Karpas-422 (cell line): ENCODE results near the gene DDAH2. TPM values are rescaled to one million over a fixed set of nuclear protein-coding genes. Genes with fewer than 3 reads are reported as not detected.

Source experiments
- DNase-seq: peaks from one replicate; pipeline ENCODE4 v3.0.0-alpha.2; 2015
- H2AFZ ChIP-seq: fragments of 200-600 bp; sonication (generic); 2 replicates; pipeline ENCODE4 v1.6.1; 2014; ENCODE audit warnings: antibody characterized with exemption, low read length, mixed read lengths
- H3K27ac ChIP-seq: fragments of 200-600 bp; sonication (generic); 2 replicates; pipeline ENCODE4 v1.5.1; 2014; ENCODE audit warnings: mild to moderate bottlenecking, low read length, moderate library complexity
- H3K27me3 ChIP-seq: fragments of 200-600 bp; sonication (generic); 2 replicates; pipeline ENCODE4 v1.6.1; 2014; ENCODE audit warnings: low read length, mixed read lengths
- H3K36me3 ChIP-seq: fragments of 200-600 bp; sonication (generic); 2 replicates; pipeline ENCODE4 v1.6.1; 2014; ENCODE audit warnings: low read length, mixed read lengths; ENCODE audit not compliant: insufficient read depth
- H3K4me1 ChIP-seq: fragments of 200-600 bp; sonication (generic); 2 replicates; pipeline ENCODE4 v1.6.1; 2014; ENCODE audit warnings: mild to moderate bottlenecking, low read length, mixed read lengths
- H3K4me2 ChIP-seq: fragments of 200-600 bp; sonication (generic); 2 replicates; pipeline ENCODE4 v1.6.1; 2014; ENCODE audit warnings: low read length, low read depth, mild to moderate bottlenecking; ENCODE audit not compliant: poor library complexity, severe bottlenecking
- H3K4me3 ChIP-seq: fragments of 200-600 bp; sonication (generic); 2 replicates; pipeline ENCODE4 v1.5.1; 2014; ENCODE audit warnings: mild to moderate bottlenecking, antibody characterized with exemption, low read length, mixed read lengths
- H3K79me2 ChIP-seq: fragments of 200-600 bp; sonication (generic); 2 replicates; pipeline ENCODE4 v1.6.1; 2014; ENCODE audit warnings: mild to moderate bottlenecking, low read length, mixed read lengths
- H3K9ac ChIP-seq: fragments of 200-600 bp; sonication (generic); 2 replicates; pipeline ENCODE4 v1.6.0; 2014; ENCODE audit warnings: low read length
- H3K9me2 ChIP-seq: fragments of 200-600 bp; sonication (generic), shearing (Covaris generic); replicated peaks from 2 replicates; pipeline ENCODE4 v1.6.0; 2014; ENCODE audit warnings: mild to moderate bottlenecking, low read length, moderate library complexity; ENCODE audit not compliant: insufficient read depth
- H3K9me3 ChIP-seq: fragments of 300-700, 200-600 bp; sonication (generic); 2 replicates; pipeline ENCODE4 v1.6.1; 2014; ENCODE audit warnings: low read length, mixed read lengths
- H4K20me1 ChIP-seq: fragments of 200-600 bp; sonication (generic); 2 replicates; pipeline ENCODE4 v1.6.1; 2014; ENCODE audit warnings: mild to moderate bottlenecking, antibody characterized with exemption, low read length, low read depth; ENCODE audit not compliant: insufficient read depth
- total RNA-seq: library from RNA; depleted of rRNA; stranded (reverse); fragments of >200 nt; shearing (Covaris generic); gene quantifications from 2 replicates; pipeline ENCODE4 v1.2.3, GENCODE V29; 2014; ENCODE audit warnings: low replicate concordance; rRNA removed

Gene DDAH2
- total RNA-seq: 13.3 and 24.0 TPM in 2 replicates

- no peaks in the 10 kb centered on the region for H3K27me3 ChIP-seq
- peaks cover 4% of the 10 kb centered on the region for H3K79me2 ChIP-seq
- H4K20me1 ChIP-seq: no peaks in the 10 kb centered on the region
- H3K36me3 ChIP-seq: peaks cover 25% of the 10 kb centered on the region
- no peaks in the 10 kb centered on the region for H3K9me3 ChIP-seq
- peak within 1 kb of the TSS; percentile 71 for H3K9ac ChIP-seq
- H3K4me2 ChIP-seq: peak within 1 kb of the TSS; percentile 92
- H3K9me2 ChIP-seq: no peaks in the 10 kb centered on the region
- no peak for DNase-seq
- H2AFZ ChIP-seq: peak within 1 kb of the TSS; percentile 25; the same call in 1 of the 2 replicates
- H3K4me3 ChIP-seq: peak within 1 kb of the TSS; percentile 72
- H3K4me1 ChIP-seq: peaks cover 40% of the 10 kb centered on the region
- H3K27ac ChIP-seq: no peak within 1 kb of the TSS
Observed at GRCh38 chr6:31728767-31729514, at the start of gene DDAH2. Gene DDAH2 (minus strand): TSS chr6:31729299. CDS start chr6:31729161, 138 bp downstream.

GRCh38 chr6:31778193-31778592 is 49.1 kb upstream of the DDAH2 start:
- Histone ChIP-seq H3K9ac (no peak overlapping the region), H3K36me3 (peaks cover 9% of the 10 kb centered on the region; the same call in 1 of the 2 replicates)

GRCh38 chr6:31777667-31778050 is 48.6 kb upstream of the DDAH2 start:
- H3K79me2 ChIP-seq: no peaks in the 10 kb centered on the region
- peaks cover 14% of the 10 kb centered on the region for H3K4me1 ChIP-seq
- H3K9me3 ChIP-seq: no peaks in the 10 kb centered on the region
- no peak overlapping the region for H2AFZ ChIP-seq
- no peak for DNase-seq
- no peak overlapping the region for H3K9ac ChIP-seq
- H3K27me3 ChIP-seq: no peaks in the 10 kb centered on the region
- no peak overlapping the region for H3K27ac ChIP-seq
- no peak overlapping the region for H3K4me3 ChIP-seq
- no peaks in the 10 kb centered on the region for H3K9me2 ChIP-seq
- H3K36me3 ChIP-seq: peaks cover 5% of the 10 kb centered on the region; the same call in 1 of the 2 replicates
- H4K20me1 ChIP-seq: no peaks in the 10 kb centered on the region
- H3K4me2 ChIP-seq: no peak overlapping the region

More at GRCh38 chr6:31778193-31778592, 49.1 kb upstream of the DDAH2 start:
- Histone ChIP-seq H2AFZ (no peak overlapping the region), H4K20me1 (no peaks in the 10 kb centered on the region), H3K79me2 (no peaks in the 10 kb centered on the region), H3K27ac (no peak overlapping the region), H3K4me3 (no peak overlapping the region), H3K4me2 (no peak overlapping the region), H3K9me3 (no peaks in the 10 kb centered on the region), H3K4me1 (peaks cover 14% of the 10 kb centered on the region), H3K9me2 (no peaks in the 10 kb centered on the region), H3K27me3 (no peaks in the 10 kb centered on the region)
- no peak for DNase-seq

DNA sequence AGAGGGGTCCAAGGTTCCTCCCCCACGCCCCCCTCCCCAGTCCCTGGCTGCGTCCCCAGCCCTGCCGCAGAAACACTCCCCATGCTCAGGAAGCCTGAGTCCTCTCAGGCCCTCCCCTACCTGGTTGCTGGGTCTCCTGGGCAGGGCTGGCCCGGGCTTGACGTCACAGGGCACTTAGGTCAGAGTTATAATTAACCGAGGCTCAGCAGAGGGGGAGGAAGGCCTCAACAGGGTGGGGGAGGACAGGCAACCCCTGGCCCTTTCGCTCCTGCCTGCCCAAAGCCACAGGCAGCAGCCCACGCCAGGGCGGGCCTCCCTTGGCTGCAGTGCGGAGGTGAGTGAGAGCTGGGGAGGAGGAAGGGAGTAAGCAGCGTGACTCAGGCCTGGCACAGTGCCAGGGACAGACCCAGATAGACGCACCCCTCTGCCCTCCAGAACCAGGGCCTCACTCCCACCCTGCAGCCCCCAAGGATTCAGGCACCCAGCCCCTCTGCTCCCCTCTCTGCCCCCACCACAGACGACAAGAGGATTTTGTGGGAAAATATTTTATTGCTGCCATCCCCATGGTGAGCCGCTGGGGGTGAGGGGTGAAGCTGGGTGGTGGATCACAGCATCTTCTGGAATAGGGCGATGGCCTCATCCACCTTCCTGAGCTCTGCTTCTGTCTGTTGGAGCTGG is 48.0 kb upstream of the DDAH2 start, which contains the start of gene VWA7:
VWA7 (minus strand) TSS at position 340 of the 678 bp plus-strand sequence. CDS start 549 bp downstream, outside the sequence.
- H2AFZ ChIP-seq: no peak within 1 kb of the TSS
- no peaks in the 10 kb centered on the region for H4K20me1 ChIP-seq
- no peak within 1 kb of the TSS for H3K4me2 ChIP-seq
- H3K9me2 ChIP-seq: no peaks in the 10 kb centered on the region
- H3K27me3 ChIP-seq: no peaks in the 10 kb centered on the region
- peaks cover 4% of the 10 kb centered on the region; the same call in 1 of the 2 replicates for H3K36me3 ChIP-seq
- H3K9me3 ChIP-seq: no peaks in the 10 kb centered on the region
- DNase-seq: peak; percentile 76
- H3K27ac ChIP-seq: no peak within 1 kb of the TSS
- H3K9ac ChIP-seq: no peak within 1 kb of the TSS
- H3K4me1 ChIP-seq: peaks cover 14% of the 10 kb centered on the region
- H3K4me3 ChIP-seq: no peak within 1 kb of the TSS
- H3K79me2 ChIP-seq: no peaks in the 10 kb centered on the region

GRCh38 chr6:31776485-31776988 is 47.4 kb upstream of the DDAH2 start:
- Histone ChIP-seq H4K20me1 (no peaks in the 10 kb centered on the region), H2AFZ (no peak overlapping the region), H3K4me3 (no peak overlapping the region), H3K79me2 (no peaks in the 10 kb centered on the region), H3K4me2 (no peak overlapping the region), H3K9ac (no peak overlapping the region), H3K9me3 (no peaks in the 10 kb centered on the region), H3K36me3 (no peaks in the 10 kb centered on the region), H3K9me2 (no peaks in the 10 kb centered on the region), H3K27me3 (no peaks in the 10 kb centered on the region), H3K27ac (no peak overlapping the region), H3K4me1 (peaks cover 14% of the 10 kb centered on the region)
- DNase-seq: no peak

- Histone ChIP-seq H3K27ac (no peak overlapping the region), H3K9me3 (no peaks in the 10 kb centered on the region)
- no peak for DNase-seq
Observed at GRCh38 chr6:31775633-31776484, 46.8 kb upstream of the DDAH2 start.

GRCh38 chr6:31775184-31775583 is 46.1 kb upstream of the DDAH2 start:
- no peak overlapping the region for H3K9ac ChIP-seq
- no peaks in the 10 kb centered on the region for H3K27me3 ChIP-seq
- no peaks in the 10 kb centered on the region for H3K79me2 ChIP-seq
- H2AFZ ChIP-seq: no peak overlapping the region
- H3K4me1 ChIP-seq: peaks cover 14% of the 10 kb centered on the region
- H3K4me3 ChIP-seq: no peak overlapping the region
- no peak overlapping the region for H3K27ac ChIP-seq
- no peaks in the 10 kb centered on the region for H3K36me3 ChIP-seq
- no peak for DNase-seq
- no peak overlapping the region for H3K4me2 ChIP-seq
- H3K9me3 ChIP-seq: no peaks in the 10 kb centered on the region
- no peaks in the 10 kb centered on the region for H4K20me1 ChIP-seq
- no peaks in the 10 kb centered on the region for H3K9me2 ChIP-seq

More at GRCh38 chr6:31775633-31776484, 46.8 kb upstream of the DDAH2 start:
- Histone ChIP-seq H3K4me3 (no peak overlapping the region), H4K20me1 (no peaks in the 10 kb centered on the region), H3K36me3 (no peaks in the 10 kb centered on the region), H2AFZ (no peak overlapping the region), H3K4me2 (no peak overlapping the region), H3K4me1 (peaks cover 14% of the 10 kb centered on the region), H3K9ac (no peak overlapping the region), H3K27me3 (no peaks in the 10 kb centered on the region), H3K9me2 (no peaks in the 10 kb centered on the region), H3K79me2 (no peaks in the 10 kb centered on the region)
